ENCODE data around the gene C5orf52. TPM values are rescaled to one million over a fixed set of nuclear protein-coding genes. Genes with fewer than 3 reads are reported as not detected.

Gene C5orf52
- total and polyA plus RNA-seq, 2 experiments from 2014 or later: not detected

Other genes with a start within 250 kb of the C5orf52 start
- gene NIPAL4, start 211.3 kb upstream of the C5orf52 start, total RNA-seq (2014; rRNA removed; shearing (Covaris generic)): 0.21 and 0.27 TPM in 2 replicates
- gene NIPAL4, start 211.3 kb upstream of the C5orf52 start, polyA plus RNA-seq (2016; fragmentation: Nextera tagmentation; extraction: Ambion mirVana): 0.10 TPM in 1 of 2 replicates, not detected in the other
- gene ADAM19, start 95.8 kb upstream of the C5orf52 start, total RNA-seq (2014; rRNA removed; shearing (Covaris generic)): 13.2 and 13.3 TPM in 2 replicates
- gene ADAM19, start 95.8 kb upstream of the C5orf52 start, polyA plus RNA-seq (2016; fragmentation: Nextera tagmentation; extraction: Ambion mirVana): 9.1 and 10.0 TPM in 2 replicates
- 1.3 and 1.4 TPM in 2 replicates for gene SOX30, start 19.1 kb upstream of the C5orf52 start, total RNA-seq (2014; rRNA removed; shearing (Covaris generic))
- 0.43 and 0.47 TPM in 2 replicates for gene SOX30, start 19.1 kb upstream of the C5orf52 start, polyA plus RNA-seq (2016; fragmentation: Nextera tagmentation; extraction: Ambion mirVana)
- 11.8 and 12.2 TPM in 2 replicates for gene THG1L, start 59.9 kb downstream of the C5orf52 start, total RNA-seq (2014; rRNA removed; shearing (Covaris generic))
- 13.8 and 15.9 TPM in 2 replicates for gene THG1L, start 59.9 kb downstream of the C5orf52 start, polyA plus RNA-seq (2016; fragmentation: Nextera tagmentation; extraction: Ambion mirVana)
- 3.8 and 3.9 TPM in 2 replicates for gene LSM11, start 72.2 kb downstream of the C5orf52 start, total RNA-seq (2014; rRNA removed; shearing (Covaris generic))
- 1.2 TPM in 2 replicates for gene LSM11, start 72.2 kb downstream of the C5orf52 start, polyA plus RNA-seq (2016; fragmentation: Nextera tagmentation; extraction: Ambion mirVana)
- 82.1 and 101 TPM in 2 replicates for gene CLINT1, start 187.6 kb downstream of the C5orf52 start, total RNA-seq (2014; rRNA removed; shearing (Covaris generic))
- gene CLINT1, start 187.6 kb downstream of the C5orf52 start, polyA plus RNA-seq (2016; fragmentation: Nextera tagmentation; extraction: Ambion mirVana): 66.3 and 71.7 TPM in 2 replicates

All from GM23338 (cell line).